Lower leg skin (tissue), 3 donors: ENCODE results near the gene TOX2.

Experiments used
- CTCF ChIP-seq, 3 donors: fragments of 450-650 bp; IDR thresholded peaks; one replicate each; pipeline ENCODE4 v1.5.1; 2016; ENCODE audit warnings: antibody characterized with exemption in 3 of 3, mild to moderate bottlenecking in 3 of 3, moderate library complexity in 2 of 3
- POLR2A ChIP-seq, 2 donors: fragments of 450-650 bp; IDR thresholded peaks; one replicate each; pipeline ENCODE4 v1.6.1; 2016 to 2017; ENCODE audit warnings: antibody characterized with exemption in 2 of 2, mild to moderate bottlenecking in 1 of 2, moderate library complexity in 1 of 2

- TF ChIP-seq CTCF (IDR thresholded peaks at IDR 0.05), result no peak
- no peak for TF ChIP-seq POLR2A (IDR thresholded peaks at IDR 0.05)
These were observed 45.6 kb downstream of the TOX2 start for GRCh38 chr20:43960231-43960630.
